ENCODE data around the gene RELT. TPM values are rescaled to one million over a fixed set of nuclear protein-coding genes. Genes with fewer than 3 reads are reported as not detected.

Gene RELT
- total RNA-seq, 1 experiment from 2014 or later, result 24.5 TPM

- Histone ChIP-seq H3K27ac (ENCODE audit: low read length) (no peak overlapping the region), H4K20me1 (ENCODE audit: low read length) (no peaks in the 10 kb centered on the region), H3K9me2 (replicated peaks; ENCODE audit: low read length) (no peaks in the 10 kb centered on the region), H3K4me3 (ENCODE audit: low read length) (no peak overlapping the region), H3K9me3 (ENCODE audit: low read length) (no peaks in the 10 kb centered on the region), H3K27me3 (ENCODE audit: low read length) (no peaks in the 10 kb centered on the region), H3K4me2 (ENCODE audit: low read length) (no peak overlapping the region), H3K79me2 (ENCODE audit: low read length) (no peaks in the 10 kb centered on the region), H3K9ac (ENCODE audit: low read length) (no peak overlapping the region), H3F3A (ENCODE audit: low read length, unreplicated experiment) (no peaks in the 10 kb centered on the region), H3K4me1 (ENCODE audit: insufficient read depth, low read length) (no peaks in the 10 kb centered on the region), H3K36me3 (ENCODE audit: low read depth, low read length) (peaks cover 13% of the 10 kb centered on the region; the same call in 1 of the 2 replicates), H2AFZ (ENCODE audit: low read length) (no peak overlapping the region)
- BruUV-seq (replicated peaks), result no TSS peak
- no peak for ATAC-seq
- TF ChIP-seq CTCF (conservative IDR thresholded peaks at IDR 0.05; ENCODE audit: low read depth, low read length) (no peak), EZH2phosphoT487 (IDR thresholded peaks at IDR 0.05; ENCODE audit: borderline replicate concordance, low read length) (no peak), EZH2 (IDR thresholded peaks at IDR 0.05; ENCODE audit: low read length, unreplicated experiment) (no peak)
- POLR2A ChIA-PET (ENCODE audit: unreplicated experiment), result no interaction called here
- CTCF ChIA-PET, result interaction anchor here (0.6 kb wide), 1 partner anchor 122 kb away, joined by 3 read pairs; no protein-coding TSS in a partner anchor
- intact Hi-C loops (cut with micrococcal nuclease), result no loop called here
- no peak for DNase-seq
Observed at GRCh38 chr11:73399159-73399590, 23.0 kb downstream of the RELT start.

GRCh38 chr11:73399636-73400035 lies 23.4 kb downstream of the RELT start:
- Histone ChIP-seq H3K9me2 (replicated peaks; ENCODE audit: low read length) (no peaks in the 10 kb centered on the region), H2AFZ (ENCODE audit: low read length) (no peak overlapping the region), H4K20me1 (ENCODE audit: low read length) (no peaks in the 10 kb centered on the region), H3K9ac (ENCODE audit: low read length) (no peak overlapping the region), H3K9me3 (ENCODE audit: low read length) (no peaks in the 10 kb centered on the region), H3K27me3 (ENCODE audit: low read length) (no peaks in the 10 kb centered on the region), H3K27ac (ENCODE audit: low read length) (no peak overlapping the region), H3F3A (ENCODE audit: low read length, unreplicated experiment) (no peaks in the 10 kb centered on the region), H3K36me3 (ENCODE audit: low read depth, low read length) (peaks cover 13% of the 10 kb centered on the region; the same call in 1 of the 2 replicates), H3K79me2 (ENCODE audit: low read length) (no peaks in the 10 kb centered on the region), H3K4me3 (ENCODE audit: low read length) (no peak overlapping the region), H3K4me1 (ENCODE audit: insufficient read depth, low read length) (no peaks in the 10 kb centered on the region), H3K4me2 (ENCODE audit: low read length) (no peak overlapping the region)
- ChIA-PET CTCF (interaction anchor here (0.6 kb wide), 1 partner anchor 122 kb away, joined by 3 read pairs; no protein-coding TSS in a partner anchor), POLR2A (ENCODE audit: unreplicated experiment) (no interaction called here)
- no TSS peak for BruUV-seq (replicated peaks)
- DNase-seq, result no peak
- no peak for ATAC-seq
- intact Hi-C loops (cut with micrococcal nuclease), result no loop called here
- no peak for TF ChIP-seq EZH2phosphoT487 (IDR thresholded peaks at IDR 0.05; ENCODE audit: borderline replicate concordance, low read length)
- no peak for TF ChIP-seq EZH2 (IDR thresholded peaks at IDR 0.05; ENCODE audit: low read length, unreplicated experiment)
- no peak for TF ChIP-seq CTCF (conservative IDR thresholded peaks at IDR 0.05; ENCODE audit: low read depth, low read length)

- no peak for TF ChIP-seq EZH2phosphoT487 (IDR thresholded peaks at IDR 0.05; ENCODE audit: borderline replicate concordance, low read length)
- TF ChIP-seq EZH2 (IDR thresholded peaks at IDR 0.05; ENCODE audit: low read length, unreplicated experiment), result no peak
- no peak for TF ChIP-seq CTCF (conservative IDR thresholded peaks at IDR 0.05; ENCODE audit: low read depth, low read length)
- Histone ChIP-seq H3K9me3 (ENCODE audit: low read length) (no peaks in the 10 kb centered on the region), H3F3A (ENCODE audit: low read length, unreplicated experiment) (no peaks in the 10 kb centered on the region), H3K27me3 (ENCODE audit: low read length) (no peaks in the 10 kb centered on the region), H4K20me1 (ENCODE audit: low read length) (no peaks in the 10 kb centered on the region), H3K4me3 (ENCODE audit: low read length) (no peak overlapping the region), H3K9ac (ENCODE audit: low read length) (no peak overlapping the region), H3K4me2 (ENCODE audit: low read length) (no peak overlapping the region), H3K4me1 (ENCODE audit: insufficient read depth, low read length) (no peaks in the 10 kb centered on the region), H3K27ac (ENCODE audit: low read length) (no peak overlapping the region), H3K9me2 (replicated peaks; ENCODE audit: low read length) (no peaks in the 10 kb centered on the region), H3K79me2 (ENCODE audit: low read length) (no peaks in the 10 kb centered on the region), H2AFZ (ENCODE audit: low read length) (no peak overlapping the region), H3K36me3 (ENCODE audit: low read depth, low read length) (peaks cover 8% of the 10 kb centered on the region; the same call in 1 of the 2 replicates)
- no TSS peak for BruUV-seq (replicated peaks)
- DNase-seq, result no peak
- no peak for ATAC-seq
- ChIA-PET POLR2A (ENCODE audit: unreplicated experiment) (no interaction called here), CTCF (no interaction called here)
- intact Hi-C loops (cut with micrococcal nuclease), result no loop called here
Observed at GRCh38 chr11:73400293-73400692, 24.1 kb downstream of the RELT start.

Data from PC-3 (cell line).